Right lobe of liver (tissue), 4 donors: Measurements from ENCODE around the gene DIAPH3.

Experiments used
- POLR2A ChIP-seq: fragments of 450-650 bp; IDR thresholded peaks from one replicate; pipeline ENCODE4 v1.6.1; 2017; ENCODE audit warnings: antibody characterized with exemption, mild to moderate bottlenecking
- TF ChIP-seq, protein P1 (sequence below), 4 donors: fragments of 200-600 bp in 3 of 4; fragments of 450-650 bp in 1 of 4; IDR thresholded peaks; one replicate each; pipeline versions ENCODE4 v1.5.1 to v1.8.0; 2016 to 2022; ENCODE audit warnings: antibody characterized with exemption in 4 of 4, mild to moderate bottlenecking in 2 of 4
- donor health status: DM: no; HTN: no; CAD: no.
- donor health status: DM: no; HTN: no; CAD: no.
- donor health status: DM: no; HTN: yes; CAD: no.

DNA sequence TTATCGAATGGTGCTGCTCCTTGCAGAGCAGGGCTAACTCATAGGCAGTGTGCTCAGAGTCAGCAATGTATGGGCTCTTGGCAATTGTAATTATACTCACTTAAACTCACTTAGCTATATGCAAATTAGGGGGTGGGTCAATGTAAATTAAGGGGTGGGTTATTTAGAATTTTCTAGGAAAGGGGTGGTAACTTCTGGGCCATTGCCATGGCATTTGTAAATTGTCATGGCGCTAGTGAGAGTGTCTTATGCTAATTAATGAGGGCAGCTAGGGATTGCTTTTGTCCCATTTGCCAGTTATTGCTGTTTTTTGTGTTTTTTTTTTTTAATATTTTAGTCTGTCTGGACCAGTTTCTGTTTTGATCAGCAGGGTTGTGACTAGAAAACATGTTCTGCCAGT, 68.4 kb downstream of the DIAPH3 start:
- TF ChIP-seq, protein P1, sequence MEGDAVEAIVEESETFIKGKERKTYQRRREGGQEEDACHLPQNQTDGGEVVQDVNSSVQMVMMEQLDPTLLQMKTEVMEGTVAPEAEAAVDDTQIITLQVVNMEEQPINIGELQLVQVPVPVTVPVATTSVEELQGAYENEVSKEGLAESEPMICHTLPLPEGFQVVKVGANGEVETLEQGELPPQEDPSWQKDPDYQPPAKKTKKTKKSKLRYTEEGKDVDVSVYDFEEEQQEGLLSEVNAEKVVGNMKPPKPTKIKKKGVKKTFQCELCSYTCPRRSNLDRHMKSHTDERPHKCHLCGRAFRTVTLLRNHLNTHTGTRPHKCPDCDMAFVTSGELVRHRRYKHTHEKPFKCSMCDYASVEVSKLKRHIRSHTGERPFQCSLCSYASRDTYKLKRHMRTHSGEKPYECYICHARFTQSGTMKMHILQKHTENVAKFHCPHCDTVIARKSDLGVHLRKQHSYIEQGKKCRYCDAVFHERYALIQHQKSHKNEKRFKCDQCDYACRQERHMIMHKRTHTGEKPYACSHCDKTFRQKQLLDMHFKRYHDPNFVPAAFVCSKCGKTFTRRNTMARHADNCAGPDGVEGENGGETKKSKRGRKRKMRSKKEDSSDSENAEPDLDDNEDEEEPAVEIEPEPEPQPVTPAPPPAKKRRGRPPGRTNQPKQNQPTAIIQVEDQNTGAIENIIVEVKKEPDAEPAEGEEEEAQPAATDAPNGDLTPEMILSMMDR (IDR thresholded peaks at IDR 0.05) = no peak
- TF ChIP-seq POLR2A = no peak
